Neural progenitor cell (in vitro differentiated cells): ENCODE data around the gene SNCAIP. TPM values are rescaled to one million over a fixed set of nuclear protein-coding genes. Genes with fewer than 3 reads are reported as not detected.

ENCODE experiments used
- DNase-seq: peaks from one replicate; pipeline ENCODE4 v3.0.0-alpha.2; 2016; ENCODE audit warnings: low spot score
- H2AFZ ChIP-seq: fragments of 200-600 bp; sonication (generic); replicated peaks from 2 replicates; pipeline ENCODE4 v1.6.1; 2016; ENCODE audit warnings: antibody characterized with exemption
- H3F3A ChIP-seq: fragments of 200-600 bp; sonication (generic); 2 replicates; pipeline ENCODE4 v1.6.1; 2016; ENCODE audit warnings: antibody characterized with exemption, low read depth
- H3K27ac ChIP-seq: fragments of 200-600 bp; sonication (generic); 2 replicates; pipeline ENCODE4 v1.5.1; 2016; ENCODE audit warnings: mild to moderate bottlenecking
- H3K27me3 ChIP-seq: fragments of 200-600 bp; sonication (generic); 2 replicates; pipeline ENCODE4 v1.6.1; 2016; ENCODE audit warnings: mild to moderate bottlenecking, moderate library complexity
- H3K36me3 ChIP-seq: fragments of 200-600 bp; sonication (generic); 2 replicates; pipeline ENCODE4 v1.5.1; 2016
- H3K4me1 ChIP-seq: fragments of 200-600 bp; sonication (generic); 2 replicates; pipeline ENCODE4 v1.6.1; 2016; ENCODE audit warnings: mixed run types
- H3K4me2 ChIP-seq: fragments of 200-600 bp; sonication (generic); 2 replicates; pipeline ENCODE4 v1.6.1; 2016
- H3K4me3 ChIP-seq: fragments of 200-600 bp; sonication (generic); 2 replicates; pipeline ENCODE4 v1.5.1; 2016
- H3K79me2 ChIP-seq: fragments of 200-600 bp; sonication (generic); 2 replicates; pipeline ENCODE4 v1.6.1; 2016; ENCODE audit warnings: low read depth
- H3K9ac ChIP-seq: fragments of 200-600 bp; sonication (generic); 2 replicates; pipeline ENCODE4 v1.6.1; 2016
- H3K9me3 ChIP-seq: fragments of 200-600 bp; sonication (generic); 2 replicates; pipeline ENCODE4 v1.5.1; 2016; ENCODE audit warnings: low read depth
- H4K20me1 ChIP-seq: fragments of 200-600 bp; sonication (generic); 2 replicates; pipeline ENCODE4 v1.6.1; 2016; ENCODE audit warnings: low read depth
- H3K27ac Mint-ChIP-seq: 3 replicates; pipeline ENCODE4 v1.8.0; 2021; ENCODE audit warnings: mixed read lengths
- H3K27me3 Mint-ChIP-seq: 2 replicates; pipeline ENCODE4 v1.8.0; 2022; ENCODE audit warnings: low read depth, mild to moderate bottlenecking, inconsistent platforms, moderate library complexity, mixed read lengths; ENCODE audit not compliant: insufficient read depth
- H3K36me3 Mint-ChIP-seq: 3 replicates; pipeline ENCODE4 v1.8.0; 2021; ENCODE audit warnings: mixed read lengths
- H3K4me1 Mint-ChIP-seq: 3 replicates; pipeline ENCODE4 v1.8.0; 2021; ENCODE audit warnings: mixed read lengths
- H3K4me3 Mint-ChIP-seq: 3 replicates; pipeline ENCODE4 v1.8.0; 2021; ENCODE audit warnings: mild to moderate bottlenecking, moderate library complexity, mixed read lengths
- H3K9me3 Mint-ChIP-seq: 3 replicates; pipeline ENCODE4 v1.8.0; 2020; ENCODE audit warnings: mixed read lengths
- EZH2 ChIP-seq: fragments of 200-600 bp; sonication (generic); IDR thresholded peaks from 2 replicates; pipeline ENCODE4 v1.6.1; 2017; ENCODE audit warnings: antibody characterized with exemption, mild to moderate bottlenecking, moderate library complexity
- EZH2phosphoT487 ChIP-seq: fragments of 200-600 bp; sonication (generic); IDR thresholded peaks from 2 replicates; pipeline ENCODE4 v1.6.1; 2017; ENCODE audit warnings: antibody characterized with exemption
- total RNA-seq: library from RNA; depleted of rRNA; stranded (reverse); fragments of >200 nt; gene quantifications from 2 replicates; pipeline ENCODE4 v1.2.3, GENCODE V29; 2015; ENCODE audit warnings: low replicate concordance
- TF ChIP-seq, protein P1 (sequence below): fragments of 200-600 bp; sonication (generic); IDR thresholded peaks from 2 replicates; pipeline ENCODE4 v1.5.1; 2017; ENCODE audit warnings: antibody characterized with exemption, mild to moderate bottlenecking

Gene SNCAIP
- total RNA-seq, 1 donor from 2014 or later, result 4.8 TPM

DNA sequence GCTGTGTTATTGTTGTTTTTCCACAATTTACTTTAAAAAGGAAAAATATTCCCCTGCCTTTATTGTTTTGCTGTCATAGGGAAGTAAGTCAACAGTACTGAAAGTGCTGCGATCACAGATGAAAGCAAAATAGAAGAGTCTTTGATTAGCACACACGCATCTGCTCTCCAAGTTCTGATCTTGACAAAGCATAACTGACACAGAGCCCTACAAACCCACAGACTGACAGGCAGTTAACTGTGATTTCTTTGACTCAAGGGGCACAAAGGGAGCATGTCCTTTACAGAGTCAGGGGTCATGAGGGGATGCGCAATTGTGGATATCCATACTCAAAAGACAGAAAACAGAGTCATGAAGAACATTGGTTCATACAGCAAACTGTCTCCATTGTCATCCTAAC, 123.7 kb downstream of the SNCAIP start:
- TF ChIP-seq, protein P1, sequence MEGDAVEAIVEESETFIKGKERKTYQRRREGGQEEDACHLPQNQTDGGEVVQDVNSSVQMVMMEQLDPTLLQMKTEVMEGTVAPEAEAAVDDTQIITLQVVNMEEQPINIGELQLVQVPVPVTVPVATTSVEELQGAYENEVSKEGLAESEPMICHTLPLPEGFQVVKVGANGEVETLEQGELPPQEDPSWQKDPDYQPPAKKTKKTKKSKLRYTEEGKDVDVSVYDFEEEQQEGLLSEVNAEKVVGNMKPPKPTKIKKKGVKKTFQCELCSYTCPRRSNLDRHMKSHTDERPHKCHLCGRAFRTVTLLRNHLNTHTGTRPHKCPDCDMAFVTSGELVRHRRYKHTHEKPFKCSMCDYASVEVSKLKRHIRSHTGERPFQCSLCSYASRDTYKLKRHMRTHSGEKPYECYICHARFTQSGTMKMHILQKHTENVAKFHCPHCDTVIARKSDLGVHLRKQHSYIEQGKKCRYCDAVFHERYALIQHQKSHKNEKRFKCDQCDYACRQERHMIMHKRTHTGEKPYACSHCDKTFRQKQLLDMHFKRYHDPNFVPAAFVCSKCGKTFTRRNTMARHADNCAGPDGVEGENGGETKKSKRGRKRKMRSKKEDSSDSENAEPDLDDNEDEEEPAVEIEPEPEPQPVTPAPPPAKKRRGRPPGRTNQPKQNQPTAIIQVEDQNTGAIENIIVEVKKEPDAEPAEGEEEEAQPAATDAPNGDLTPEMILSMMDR, result no peak
- TF ChIP-seq EZH2, result no peak
- no peak for TF ChIP-seq EZH2phosphoT487
- Histone ChIP-seq H3K4me3 (no peak overlapping the region), H3K79me2 (no peaks in the 10 kb centered on the region), H3F3A (no peaks in the 10 kb centered on the region), H3K36me3 (no peaks in the 10 kb centered on the region), H3K4me1 (peaks cover 21% of the 10 kb centered on the region), H3K4me2 (no peak overlapping the region), H3K27ac (no peak overlapping the region), H2AFZ (no peak overlapping the region), H3K9me3 (no peaks in the 10 kb centered on the region), H3K9ac (no peak overlapping the region), H3K27me3 (no peaks in the 10 kb centered on the region), H4K20me1 (no peaks in the 10 kb centered on the region)
- H3K36me3 Mint-ChIP-seq, result peaks cover 3% of the 10 kb centered on the region
- H3K9me3 Mint-ChIP-seq, result peaks cover 3% of the 10 kb centered on the region
- DNase-seq, result no peak
- no peak overlapping the region for H3K27ac Mint-ChIP-seq
- H3K27me3 Mint-ChIP-seq, result no peaks in the 10 kb centered on the region
- no peak overlapping the region for H3K4me3 Mint-ChIP-seq
- H3K4me1 Mint-ChIP-seq, result peaks cover 8% of the 10 kb centered on the region

DNA sequence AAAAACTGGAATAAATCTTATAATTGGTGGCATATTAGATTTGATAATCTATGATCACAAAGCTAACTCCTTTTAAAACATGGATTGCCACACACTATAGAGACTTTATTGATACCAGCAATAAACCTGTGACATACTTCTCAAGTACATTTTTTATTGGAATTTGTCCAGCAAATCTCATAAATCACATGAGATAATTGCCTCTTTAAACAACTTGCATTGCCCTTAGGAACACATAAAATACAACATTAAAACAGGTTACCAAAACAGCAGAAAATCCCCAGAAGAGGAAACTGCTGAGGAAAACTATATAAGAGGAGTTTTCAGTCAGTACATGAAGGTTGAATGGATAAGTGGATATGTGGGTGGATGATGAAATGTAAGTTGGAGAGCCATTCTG, 124.6 kb downstream of the SNCAIP start:
- peaks cover 3% of the 10 kb centered on the region for H3K36me3 Mint-ChIP-seq
- no peaks in the 10 kb centered on the region for H3F3A ChIP-seq
- H3K27ac Mint-ChIP-seq, result no peak overlapping the region
- peaks cover 8% of the 10 kb centered on the region for H3K4me1 Mint-ChIP-seq
- H3K4me3 Mint-ChIP-seq, result no peak overlapping the region
- H3K27ac ChIP-seq, result no peak overlapping the region
- no peaks in the 10 kb centered on the region for H3K36me3 ChIP-seq
- H3K9me3 ChIP-seq, result no peaks in the 10 kb centered on the region
- TF ChIP-seq EZH2phosphoT487 (no peak), EZH2 (no peak)
- TF ChIP-seq, protein P1, result no peak
- H3K79me2 ChIP-seq, result no peaks in the 10 kb centered on the region
- DNase-seq, result no peak
- no peaks in the 10 kb centered on the region for H4K20me1 ChIP-seq
- no peak overlapping the region for H3K9ac ChIP-seq
- H3K27me3 Mint-ChIP-seq, result no peaks in the 10 kb centered on the region
- no peak overlapping the region for H2AFZ ChIP-seq
- no peak overlapping the region for H3K4me3 ChIP-seq
- no peaks in the 10 kb centered on the region for H3K27me3 ChIP-seq
- H3K4me2 ChIP-seq, result no peak overlapping the region
- H3K9me3 Mint-ChIP-seq, result peaks cover 3% of the 10 kb centered on the region
- peaks cover 12% of the 10 kb centered on the region for H3K4me1 ChIP-seq

DNA sequence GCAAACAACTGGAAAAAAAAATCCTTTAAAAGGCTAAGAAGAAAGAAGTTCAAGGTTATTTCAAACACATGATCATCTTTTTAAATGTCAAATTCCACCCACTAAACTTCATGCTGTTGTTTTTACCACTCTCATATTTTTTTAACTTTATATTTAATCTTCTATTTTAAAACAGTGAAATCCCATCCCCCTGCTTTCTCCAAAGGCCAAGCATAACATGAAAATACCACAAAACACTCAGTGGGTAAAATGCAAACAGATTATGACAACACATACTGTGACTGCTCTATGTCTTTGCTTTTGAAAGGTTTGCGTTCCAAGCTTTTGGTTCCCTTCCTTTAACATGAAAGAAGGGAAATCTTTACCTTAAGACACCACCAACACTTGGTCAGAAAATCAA, 127.6 kb downstream of the SNCAIP start:
- Mint-ChIP-seq H3K27me3 (no peaks in the 10 kb centered on the region), H3K27ac (no peak overlapping the region), H3K4me1 (peaks cover 18% of the 10 kb centered on the region), H3K9me3 (no peaks in the 10 kb centered on the region), H3K36me3 (no peaks in the 10 kb centered on the region), H3K4me3 (no peak overlapping the region)
- H3K4me3 ChIP-seq, result no peak overlapping the region
- no peaks in the 10 kb centered on the region for H3K27me3 ChIP-seq
- no peaks in the 10 kb centered on the region for H3K36me3 ChIP-seq
- H3K79me2 ChIP-seq, result no peaks in the 10 kb centered on the region
- H3K4me2 ChIP-seq, result no peak overlapping the region
- TF ChIP-seq EZH2 (no peak), EZH2phosphoT487 (no peak)
- TF ChIP-seq, protein P1, result no peak
- no peak overlapping the region for H2AFZ ChIP-seq
- no peak overlapping the region for H3K9ac ChIP-seq
- no peaks in the 10 kb centered on the region for H3K9me3 ChIP-seq
- DNase-seq, result no peak
- no peak overlapping the region for H3K27ac ChIP-seq
- no peaks in the 10 kb centered on the region for H3F3A ChIP-seq
- no peaks in the 10 kb centered on the region for H4K20me1 ChIP-seq
- peaks cover 11% of the 10 kb centered on the region for H3K4me1 ChIP-seq
